SIG-M5 (cell line): ENCODE results near the gene RTN4R.

Experiments
- DNase-seq: peaks from one replicate; lab custom pipeline; 2025; lab: John Stamatoyannopoulos, UW

RTN4R gene

GRCh38 chr22:20214853-20215252, 53.3 kb downstream of the RTN4R start:
- DNase-seq, result no peak

DNA sequence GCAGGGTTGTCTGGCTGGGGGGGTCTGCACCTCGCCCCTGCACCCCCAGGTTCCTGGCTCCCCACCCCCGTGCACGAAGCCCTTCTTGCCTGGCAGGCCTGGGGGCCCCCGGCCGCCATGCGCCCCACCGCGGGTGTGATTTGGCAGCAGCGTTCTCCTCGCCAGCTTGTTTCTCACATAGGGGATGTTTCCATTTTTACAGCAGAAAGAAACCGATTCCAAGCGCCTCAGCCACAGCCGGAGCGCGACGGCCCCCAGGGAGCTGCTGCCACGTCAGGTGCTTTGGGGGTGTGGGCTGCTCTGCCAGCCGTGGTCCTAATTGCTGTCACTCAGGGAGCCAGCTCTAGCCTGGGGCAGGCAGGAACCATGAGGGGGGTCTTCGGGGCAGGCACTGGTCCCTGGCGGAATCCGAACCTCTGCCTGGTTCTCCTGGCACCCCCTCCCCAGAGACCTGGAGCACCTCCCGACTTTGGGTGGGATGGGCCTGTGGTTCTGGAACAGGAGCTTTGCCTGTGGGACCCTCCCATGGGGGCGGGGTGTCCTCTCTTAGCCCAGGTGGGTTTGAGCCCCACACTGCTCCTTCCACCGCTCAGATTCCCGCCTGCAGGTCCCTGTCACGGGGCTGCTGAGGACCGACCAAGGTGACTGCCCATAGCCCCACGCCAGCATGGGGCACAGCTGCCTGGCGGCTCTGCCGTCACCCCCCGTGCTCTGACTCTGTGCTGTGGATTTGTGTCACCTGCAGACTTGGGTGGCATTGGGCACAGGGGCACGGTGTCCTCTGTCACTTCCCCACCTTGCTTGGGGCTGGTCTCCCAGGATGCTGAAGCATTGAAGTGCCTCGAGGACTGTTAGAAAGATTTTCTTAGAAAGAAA, 54.0 kb downstream of the RTN4R start:
- no peak for DNase-seq

DNA sequence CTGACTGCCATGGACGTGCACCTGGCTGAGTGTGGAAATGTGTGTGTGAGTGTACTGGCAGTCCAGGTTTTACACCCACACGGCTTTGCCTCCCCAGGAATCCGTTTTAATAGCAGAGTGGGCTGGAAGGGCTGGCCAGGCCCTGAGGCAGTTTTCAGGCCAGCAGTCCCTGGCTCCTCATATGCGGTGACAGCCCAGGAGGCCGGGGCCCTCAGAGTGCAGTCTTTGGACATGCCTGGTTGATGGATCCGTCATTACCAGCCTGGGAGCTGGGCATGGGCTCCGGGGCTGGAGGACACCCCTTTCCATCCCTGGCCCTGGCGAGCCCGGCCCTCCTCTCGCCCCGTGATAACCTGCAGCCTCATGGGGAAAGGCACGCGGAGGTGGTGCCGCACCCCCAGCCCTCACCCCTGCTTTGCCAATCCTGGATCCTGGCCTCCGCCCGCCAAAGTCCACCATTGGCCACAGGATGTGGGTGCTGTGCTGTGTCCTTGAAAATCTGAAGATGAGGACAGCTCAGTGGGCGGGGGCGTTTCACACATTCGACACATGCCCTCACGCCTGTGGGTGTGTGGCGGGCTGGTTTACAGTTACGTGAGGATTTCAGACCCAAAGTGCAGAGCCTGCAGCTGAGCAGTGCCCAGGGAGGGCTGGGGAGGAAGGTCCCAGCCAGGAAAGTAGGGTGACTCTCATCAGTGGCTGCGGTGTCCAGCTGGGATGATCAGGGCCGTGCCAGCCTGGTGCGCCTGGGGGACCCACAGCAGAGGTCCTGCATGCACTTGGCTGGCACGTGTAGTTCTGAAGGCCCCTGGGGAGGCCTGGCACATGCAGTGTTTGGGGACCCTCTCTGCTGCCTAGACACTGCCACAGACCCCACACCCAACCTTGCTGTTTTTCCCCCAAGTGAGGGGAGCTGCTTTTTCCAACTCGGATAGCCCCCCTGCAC, 55.1 kb downstream of the RTN4R start:
- DNase-seq, result no peak

GRCh38 chr22:20211997-20212753, 55.9 kb downstream of the RTN4R start:
- no peak for DNase-seq

GRCh38 chr22:20211409-20211996, 56.6 kb downstream of the RTN4R start:
- DNase-seq, result no peak

DNA sequence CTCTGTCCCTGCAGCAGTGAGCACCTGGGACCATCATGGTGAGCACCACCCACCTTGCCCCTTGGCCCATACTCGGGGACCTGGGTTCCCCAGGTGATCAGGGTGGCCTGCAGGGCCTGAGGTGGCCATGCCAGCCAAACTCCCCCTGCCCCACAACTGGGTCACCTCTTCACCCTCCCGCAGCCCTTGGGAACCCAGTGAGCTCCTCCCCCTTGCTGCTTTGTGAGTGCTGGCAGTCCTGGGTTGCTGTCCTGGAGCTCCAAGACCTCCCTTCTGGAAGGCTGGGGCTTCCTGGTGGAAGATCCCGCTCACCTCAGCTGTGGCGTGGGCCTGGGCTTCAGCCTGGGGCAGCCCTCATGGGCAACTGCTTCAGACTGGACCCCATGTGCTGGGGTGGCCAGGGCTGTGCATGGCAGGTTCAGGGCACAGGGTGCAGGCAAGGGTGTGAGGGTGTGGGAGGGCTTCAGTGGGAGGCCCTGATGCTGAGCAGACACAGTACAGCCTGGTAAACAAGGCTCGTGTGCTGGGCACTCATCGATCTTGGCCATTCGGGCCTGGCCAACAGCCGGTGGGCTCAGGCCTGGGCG, 57.6 kb downstream of the RTN4R start:
- no peak for DNase-seq

GRCh38 chr22:20209761-20210250, 58.3 kb downstream of the RTN4R start:
- no peak for DNase-seq

GRCh38 chr22:20208713-20209310, 59.3 kb downstream of the RTN4R start:
- DNase-seq, result no peak

GRCh38 chr22:20207277-20208025, 60.7 kb downstream of the RTN4R start:
- no peak for DNase-seq

- DNase-seq, result no peak
These were observed 61.4 kb downstream of the RTN4R start for GRCh38 chr22:20206709-20207215.

GRCh38 chr22:20205964-20206708, 62.0 kb downstream of the RTN4R start:
- no peak for DNase-seq

GRCh38 chr22:20205464-20205963, 62.6 kb downstream of the RTN4R start:
- no peak for DNase-seq

DNA sequence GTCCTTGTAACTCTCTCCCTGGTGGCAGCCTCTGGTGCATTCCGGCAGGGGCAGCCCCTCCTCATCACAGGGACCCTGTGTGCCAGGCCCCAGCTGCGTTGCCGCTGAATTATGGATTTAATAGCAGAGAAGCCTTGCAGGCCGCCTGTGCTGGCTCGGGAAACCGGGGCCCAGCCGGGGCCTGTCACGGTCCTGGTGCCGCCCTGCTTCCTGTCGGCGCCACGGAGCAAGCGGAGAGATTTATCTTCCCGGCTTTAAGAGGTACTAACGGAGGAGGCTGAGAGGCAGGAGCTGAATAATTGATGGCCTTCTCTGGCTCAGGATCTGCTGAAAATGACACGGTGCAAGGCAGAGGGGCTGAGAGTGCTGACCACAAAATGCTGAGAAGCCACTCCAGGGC, 63.3 kb downstream of the RTN4R start:
- no peak for DNase-seq

- no peak for DNase-seq
These were observed 63.8 kb downstream of the RTN4R start for GRCh38 chr22:20204311-20204710.

GRCh38 chr22:20203552-20204201, 64.4 kb downstream of the RTN4R start:
- no peak for DNase-seq

GRCh38 chr22:20203142-20203551, 65.0 kb downstream of the RTN4R start:
- DNase-seq, result no peak

DNA sequence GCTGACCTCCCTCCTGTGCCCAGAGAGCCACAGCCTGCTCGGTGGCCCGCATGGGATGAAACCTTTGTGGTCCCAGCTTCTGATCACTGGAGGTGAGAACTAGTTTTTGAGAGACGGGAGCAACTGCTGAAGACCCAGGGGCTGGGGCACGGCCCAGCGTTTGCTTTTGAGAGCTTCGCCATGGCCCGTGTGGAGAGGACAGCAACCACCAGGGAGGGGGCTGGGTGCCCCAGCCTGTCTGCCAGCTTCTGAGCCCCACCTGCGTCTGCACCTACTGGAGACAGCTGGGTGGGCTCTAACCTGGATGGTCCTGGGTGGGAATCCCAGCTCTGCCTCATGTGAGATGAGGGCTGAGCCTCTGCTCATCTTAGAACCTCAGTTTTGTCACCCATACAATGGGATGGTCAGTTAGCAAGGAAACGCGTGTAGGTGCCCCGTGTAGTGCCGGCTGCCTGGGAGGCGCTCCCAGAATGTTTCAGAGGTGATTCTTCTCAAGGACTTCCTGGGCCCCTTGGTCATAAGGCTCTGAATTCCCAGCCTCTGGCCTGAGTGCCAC, 66.2 kb downstream of the RTN4R start:
- DNase-seq, result no peak

GRCh38 chr22:20199906-20200305, 68.2 kb downstream of the RTN4R start:
- no peak for DNase-seq
